A549 (cell line): Measurements from ENCODE around the gene XRCC4.

Experiments used
- CEBPB ChIP-seq, 2 experiments: fragments of >200 bp in 1 of 2; sonication (Bioruptor Twin) in 1 of 2; formaldehyde crosslinking in 1 of 2; IDR thresholded peaks; 2 replicates each; pipeline ENCODE4 v1.6.1; 2012 to 2016
- CTCF ChIP-seq: fragments of >200 bp; sonication (Bioruptor Twin); formaldehyde crosslinking; IDR thresholded peaks from 3 replicates; pipeline ENCODE4 v1.5.1; 2016
- EP300 ChIP-seq, 2 experiments: fragments of >200 bp; sonication (Bioruptor Twin); formaldehyde crosslinking; IDR thresholded peaks; 2 replicates in 1 of 2; 3 replicates in 1 of 2; pipeline ENCODE4 v1.6.1; 2016 to 2017
- HDAC2 ChIP-seq: fragments of 200-600 bp; sonication (generic); IDR thresholded peaks from 2 replicates; pipeline ENCODE4 v1.6.1; 2016
- POLR2A ChIP-seq: IDR thresholded peaks from 2 replicates; pipeline ENCODE4 v1.6.1; 2012; ENCODE audit warnings: mild to moderate bottlenecking, low read length
- RAD21 ChIP-seq, 2 experiments: fragments of >200 bp in 1 of 2; sonication (Bioruptor Twin) in 1 of 2; formaldehyde crosslinking in 1 of 2; IDR thresholded peaks in 1 of 2; conservative IDR thresholded peaks in 1 of 2; 2 replicates in 1 of 2; 3 replicates in 1 of 2; pipeline ENCODE4 v1.6.1; 2012 to 2018; ENCODE audit warnings: inconsistent platforms in 1 of 2
- REST ChIP-seq: fragments of 200-600 bp; sonication (generic); IDR thresholded peaks from 2 replicates; pipeline ENCODE4 v1.6.1; 2016; ENCODE audit warnings: antibody characterized with exemption, mild to moderate bottlenecking, moderate library complexity
- SMC3 ChIP-seq: fragments of >200 bp; sonication (Bioruptor Twin); formaldehyde crosslinking; IDR thresholded peaks from 3 replicates; pipeline ENCODE4 v1.6.1; 2018; ENCODE audit warnings: inconsistent platforms
- TF ChIP-seq, protein P1 (sequence below): fragments of >200 bp; sonication (Bioruptor Twin); formaldehyde crosslinking; IDR thresholded peaks from 3 replicates; pipeline ENCODE4 v1.6.1; 2016

DNA sequence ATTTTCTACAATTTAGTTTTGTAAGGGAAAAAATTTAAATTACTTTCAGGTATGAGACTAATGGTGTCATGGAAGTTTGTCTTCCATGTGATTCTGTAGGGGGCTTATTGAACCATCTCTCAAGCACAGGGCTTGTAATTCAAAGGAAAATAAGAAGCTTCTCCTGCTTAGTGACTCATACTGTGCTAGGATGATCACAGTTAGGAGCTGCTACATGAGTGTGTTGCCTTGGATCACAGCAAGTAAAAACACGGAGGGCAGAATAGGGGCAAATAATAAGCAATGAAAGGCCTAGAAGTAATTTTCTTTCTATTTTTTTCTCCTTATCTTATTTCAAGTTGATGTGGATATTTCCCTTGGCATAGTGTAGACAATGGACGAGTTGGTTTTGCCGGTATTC is 29.1 kb upstream of the XRCC4 start:
- TF ChIP-seq EP300 (IDR thresholded peaks at IDR 0.05): no peak
- TF ChIP-seq POLR2A: no peak
- no peak for TF ChIP-seq CTCF
- no peak for TF ChIP-seq SMC3
- TF ChIP-seq, protein P1, sequence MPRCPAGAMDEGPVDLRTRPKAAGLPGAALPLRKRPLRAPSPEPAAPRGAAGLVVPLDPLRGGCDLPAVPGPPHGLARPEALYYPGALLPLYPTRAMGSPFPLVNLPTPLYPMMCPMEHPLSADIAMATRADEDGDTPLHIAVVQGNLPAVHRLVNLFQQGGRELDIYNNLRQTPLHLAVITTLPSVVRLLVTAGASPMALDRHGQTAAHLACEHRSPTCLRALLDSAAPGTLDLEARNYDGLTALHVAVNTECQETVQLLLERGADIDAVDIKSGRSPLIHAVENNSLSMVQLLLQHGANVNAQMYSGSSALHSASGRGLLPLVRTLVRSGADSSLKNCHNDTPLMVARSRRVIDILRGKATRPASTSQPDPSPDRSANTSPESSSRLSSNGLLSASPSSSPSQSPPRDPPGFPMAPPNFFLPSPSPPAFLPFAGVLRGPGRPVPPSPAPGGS: no peak
- TF ChIP-seq HDAC2: no peak
- TF ChIP-seq REST: no peak
- TF ChIP-seq CEBPB (IDR thresholded peaks at IDR 0.05): no peak
- TF ChIP-seq RAD21 (conservative IDR thresholded peaks at IDR 0.05 in 1 of 2, IDR thresholded peaks at IDR 0.05 in 1 of 2): no peak
